ENCODE results near the gene PLEK2. TPM values are rescaled to one million over a fixed set of nuclear protein-coding genes. Genes with fewer than 3 reads are reported as not detected.
A peak's percentile ranks its signal among the peaks of the same experiment; 100 is the strongest.

Gene PLEK2
- total RNA-seq, 1 donor from 2014 or later, result not detected

DNA sequence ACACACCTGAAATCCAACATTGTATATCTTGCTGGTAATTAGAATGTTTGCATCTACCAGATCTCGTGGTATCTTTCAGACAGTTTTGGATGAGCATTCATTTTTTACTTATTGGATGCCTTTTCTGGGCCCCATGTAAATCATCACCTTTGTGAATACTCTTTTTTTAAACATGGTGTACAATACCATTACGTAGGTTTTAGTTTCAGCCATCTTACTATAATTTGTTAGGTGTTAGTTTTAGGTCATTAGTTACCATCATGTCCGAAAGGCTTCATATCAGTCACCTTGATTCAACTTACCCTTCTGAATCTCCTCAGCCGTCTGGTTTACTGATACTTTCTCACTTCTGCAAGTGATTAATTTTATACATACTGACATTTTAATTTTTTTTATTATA is 46.5 kb downstream of the PLEK2 start:
- TF ChIP-seq, protein P1, sequence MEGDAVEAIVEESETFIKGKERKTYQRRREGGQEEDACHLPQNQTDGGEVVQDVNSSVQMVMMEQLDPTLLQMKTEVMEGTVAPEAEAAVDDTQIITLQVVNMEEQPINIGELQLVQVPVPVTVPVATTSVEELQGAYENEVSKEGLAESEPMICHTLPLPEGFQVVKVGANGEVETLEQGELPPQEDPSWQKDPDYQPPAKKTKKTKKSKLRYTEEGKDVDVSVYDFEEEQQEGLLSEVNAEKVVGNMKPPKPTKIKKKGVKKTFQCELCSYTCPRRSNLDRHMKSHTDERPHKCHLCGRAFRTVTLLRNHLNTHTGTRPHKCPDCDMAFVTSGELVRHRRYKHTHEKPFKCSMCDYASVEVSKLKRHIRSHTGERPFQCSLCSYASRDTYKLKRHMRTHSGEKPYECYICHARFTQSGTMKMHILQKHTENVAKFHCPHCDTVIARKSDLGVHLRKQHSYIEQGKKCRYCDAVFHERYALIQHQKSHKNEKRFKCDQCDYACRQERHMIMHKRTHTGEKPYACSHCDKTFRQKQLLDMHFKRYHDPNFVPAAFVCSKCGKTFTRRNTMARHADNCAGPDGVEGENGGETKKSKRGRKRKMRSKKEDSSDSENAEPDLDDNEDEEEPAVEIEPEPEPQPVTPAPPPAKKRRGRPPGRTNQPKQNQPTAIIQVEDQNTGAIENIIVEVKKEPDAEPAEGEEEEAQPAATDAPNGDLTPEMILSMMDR (IDR thresholded peaks at IDR 0.05; ENCODE audit: borderline replicate concordance), result no peak
- H3K4me3 ChIP-seq, result no peak overlapping the region
- no peak for DNase-seq
- H3K36me3 ChIP-seq, result peaks cover 66% of the 10 kb centered on the region
- intact Hi-C loops (cut with micrococcal nuclease), result no loop called here
- H3K4me1 ChIP-seq, result peaks cover 73% of the 10 kb centered on the region
- H3K27ac ChIP-seq (replicated peaks), result no peak overlapping the region
- H3K9me3 ChIP-seq (replicated peaks), result no peaks in the 10 kb centered on the region
- H3K27me3 ChIP-seq (ENCODE audit: low read depth), result no peaks in the 10 kb centered on the region

- Histone ChIP-seq H3K4me3 (peak overlapping the region; percentile 87), H3K27me3 (ENCODE audit: low read depth) (no peaks in the 10 kb centered on the region), H3K4me1 (peaks cover 93% of the 10 kb centered on the region), H3K36me3 (peaks cover 18% of the 10 kb centered on the region), H3K27ac (replicated peaks) (peak overlapping the region; percentile 99), H3K9me3 (replicated peaks) (no peaks in the 10 kb centered on the region)
- TF ChIP-seq, protein P1 (IDR thresholded peaks at IDR 0.05; ENCODE audit: borderline replicate concordance), result no peak
- intact Hi-C loops (cut with micrococcal nuclease), result no loop called here
- no peak for DNase-seq
Observed at GRCh38 chr14:67360470-67361206, 51.3 kb downstream of the PLEK2 start.

DNA sequence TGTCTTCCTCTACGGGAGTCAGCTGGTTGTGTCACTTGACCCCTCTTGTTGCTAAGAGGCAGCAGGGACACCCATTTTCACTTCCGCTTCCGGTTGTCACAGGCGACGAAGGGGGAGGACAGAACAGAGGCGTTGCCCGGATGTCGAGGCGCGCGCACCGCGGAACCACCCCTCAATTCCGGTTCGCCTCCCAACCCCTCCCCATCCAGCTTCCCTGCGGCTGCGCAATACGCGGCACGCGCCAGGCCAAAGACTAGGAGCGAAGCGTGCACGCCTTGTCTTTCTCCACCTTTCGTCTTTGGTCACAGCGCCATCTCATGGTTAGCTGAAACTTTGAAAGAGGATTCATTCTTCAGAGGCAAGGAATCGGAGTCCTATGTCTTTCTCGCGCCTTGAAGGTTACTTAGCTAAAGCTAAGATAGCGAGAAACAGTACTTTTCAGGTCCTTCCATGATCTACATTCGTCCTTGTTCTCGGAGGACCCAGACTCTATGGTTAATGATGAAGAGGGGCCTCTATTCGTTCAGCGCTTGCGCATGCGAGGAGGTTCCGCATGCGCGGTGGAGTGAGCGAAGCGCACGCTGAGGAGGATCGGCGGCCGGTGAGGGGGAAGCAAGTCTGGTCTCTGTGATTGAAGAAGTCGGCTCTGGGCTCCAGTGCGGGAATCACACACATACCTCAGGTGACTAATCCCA is 52.0 kb downstream of the PLEK2 start, which contains the start of the genes ATP6V1D and EIF2S1:
TSS of gene ATP6V1D (minus strand) at position 30 of the 695 bp plus-strand sequence. CDS start 106 bp downstream, outside the sequence.
TSS of gene EIF2S1 (plus strand) at position 554 of the 695 bp plus-strand sequence. CDS start 4,440 bp downstream, outside the sequence.
- TF ChIP-seq, protein P1 (IDR thresholded peaks at IDR 0.05; ENCODE audit: borderline replicate concordance), result peak; percentile 93
- Histone ChIP-seq H3K36me3 (peaks cover 11% of the 10 kb centered on the region), H3K9me3 (replicated peaks) (no peaks in the 10 kb centered on the region), H3K4me1 (peaks cover 93% of the 10 kb centered on the region), H3K4me3 (peak within 1 kb of the TSS; percentile 87), H3K27me3 (ENCODE audit: low read depth) (no peaks in the 10 kb centered on the region), H3K27ac (replicated peaks) (peak within 1 kb of the TSS; percentile 99)
- intact Hi-C loops (cut with micrococcal nuclease), result no loop called here
- DNase-seq, result peak; percentile 99

- Histone ChIP-seq H3K27ac (replicated peaks) (peak overlapping the region; percentile 99), H3K4me1 (peaks cover 94% of the 10 kb centered on the region), H3K36me3 (peaks cover 9% of the 10 kb centered on the region), H3K4me3 (peak overlapping the region; percentile 87), H3K9me3 (replicated peaks) (no peaks in the 10 kb centered on the region), H3K27me3 (ENCODE audit: low read depth) (no peaks in the 10 kb centered on the region)
- intact Hi-C loops (cut with micrococcal nuclease), result no loop called here
- peak; percentile 25 for DNase-seq
- TF ChIP-seq, protein P1 (IDR thresholded peaks at IDR 0.05; ENCODE audit: borderline replicate concordance), result no peak
Observed at GRCh38 chr14:67358924-67359774, 52.8 kb downstream of the PLEK2 start.

- intact Hi-C loops (cut with micrococcal nuclease), result no loop called here
- Histone ChIP-seq H3K4me3 (peak overlapping the region; percentile 87), H3K9me3 (replicated peaks) (no peaks in the 10 kb centered on the region), H3K36me3 (peaks cover 16% of the 10 kb centered on the region), H3K4me1 (peaks cover 82% of the 10 kb centered on the region), H3K27me3 (ENCODE audit: low read depth) (no peaks in the 10 kb centered on the region), H3K27ac (replicated peaks) (peak overlapping the region; percentile 99)
- no peak for DNase-seq
- TF ChIP-seq, protein P1 (IDR thresholded peaks at IDR 0.05; ENCODE audit: borderline replicate concordance), result no peak
Observed at GRCh38 chr14:67357969-67358354, 54.0 kb downstream of the PLEK2 start.

Data from left ventricle myocardium inferior (tissue), 1 donor.